OCI-LY1 (cell line): ENCODE results near the gene ANTXR1.

ENCODE experiments used
- H2AFZ ChIP-seq: fragments of 200-600 bp; sonication (generic), shearing (Covaris generic); 2 replicates; pipeline ENCODE4 v1.6.0; 2014; ENCODE audit warnings: antibody characterized with exemption, mild to moderate bottlenecking, low read length
- H3F3A ChIP-seq: fragments of 200-600 bp; sonication (generic), shearing (Covaris generic); 2 replicates; pipeline ENCODE4 v1.6.0; 2014; ENCODE audit warnings: mild to moderate bottlenecking, antibody characterized with exemption, low read length, moderate library complexity; ENCODE audit not compliant: insufficient read depth
- H3K27ac ChIP-seq: fragments of 200-600 bp; sonication (generic); 2 replicates; pipeline ENCODE4 v1.5.1; 2014; ENCODE audit warnings: low read length, mixed run types, mild to moderate bottlenecking, low read depth; ENCODE audit not compliant: poor library complexity, severe bottlenecking
- H3K27me3 ChIP-seq: fragments of 200-600 bp; sonication (generic); 2 replicates; pipeline ENCODE4 v1.6.0; 2014; ENCODE audit warnings: antibody characterized with exemption, mild to moderate bottlenecking, low read length, moderate library complexity; ENCODE audit not compliant: insufficient read depth
- H3K36me3 ChIP-seq: fragments of 200-600 bp; sonication (generic); 2 replicates; pipeline ENCODE4 v1.6.1; 2014; ENCODE audit warnings: mild to moderate bottlenecking, antibody characterized with exemption, low read length, moderate library complexity, mixed read lengths; ENCODE audit not compliant: insufficient read depth
- H3K4me1 ChIP-seq: fragments of 200-600 bp; sonication (generic); 2 replicates; pipeline ENCODE4 v1.5.1; 2014; ENCODE audit warnings: mild to moderate bottlenecking, low read length, moderate library complexity; ENCODE audit not compliant: insufficient read depth, severe bottlenecking
- H3K4me2 ChIP-seq: fragments of 200-600 bp; sonication (generic), shearing (Covaris generic); 2 replicates; pipeline ENCODE4 v1.6.1; 2014; ENCODE audit warnings: low read length
- H3K4me3 ChIP-seq: fragments of 200-600 bp; sonication (generic); 2 replicates; pipeline ENCODE4 v1.5.1; 2014; ENCODE audit warnings: low read length, low read depth, mild to moderate bottlenecking, mixed read lengths; ENCODE audit not compliant: poor library complexity, severe bottlenecking
- H3K79me2 ChIP-seq: fragments of 200-600 bp; shearing (Covaris generic); 2 replicates; pipeline ENCODE4 v1.6.1; 2016; ENCODE audit warnings: mixed run types, low read length, mixed read lengths; ENCODE audit not compliant: insufficient read depth
- H3K9ac ChIP-seq: fragments of 200-600 bp; sonication (generic), shearing (Covaris generic); 2 replicates; pipeline ENCODE4 v1.6.1; 2014; ENCODE audit warnings: mild to moderate bottlenecking, low read length, mixed read lengths
- H3K9me2 ChIP-seq: fragments of 200-600 bp; sonication (generic), shearing (Covaris generic); 2 replicates; pipeline ENCODE4 v1.6.1; 2014; ENCODE audit warnings: low read depth, mild to moderate bottlenecking, low read length, mixed read lengths
- H3K9me3 ChIP-seq: fragments of 200-600 bp; shearing (Covaris generic); 2 replicates; pipeline ENCODE4 v1.6.1; 2014; ENCODE audit warnings: low read length, mixed read lengths
- H4K20me1 ChIP-seq: fragments of 200-600 bp; sonication (generic), shearing (Covaris generic); 2 replicates; pipeline ENCODE4 v1.6.0; 2016; ENCODE audit warnings: mild to moderate bottlenecking, low read length; ENCODE audit not compliant: insufficient read depth
- EZH2 ChIP-seq: fragments of 200-600 bp; sonication (generic), shearing (Covaris generic); IDR thresholded peaks from 2 replicates; pipeline ENCODE4 v1.8.0; 2017; ENCODE audit warnings: borderline replicate concordance, mixed run types, mild to moderate bottlenecking, antibody characterized with exemption, low read length, moderate library complexity, mixed read lengths
- TF ChIP-seq, protein P1 (sequence below): fragments of 200-600 bp; sonication (generic), shearing (Covaris generic); IDR thresholded peaks from 2 replicates; pipeline ENCODE4 v1.5.1; 2017; ENCODE audit warnings: mild to moderate bottlenecking, antibody characterized with exemption, low read length, moderate library complexity, mixed read lengths

The ANTXR1 gene

DNA sequence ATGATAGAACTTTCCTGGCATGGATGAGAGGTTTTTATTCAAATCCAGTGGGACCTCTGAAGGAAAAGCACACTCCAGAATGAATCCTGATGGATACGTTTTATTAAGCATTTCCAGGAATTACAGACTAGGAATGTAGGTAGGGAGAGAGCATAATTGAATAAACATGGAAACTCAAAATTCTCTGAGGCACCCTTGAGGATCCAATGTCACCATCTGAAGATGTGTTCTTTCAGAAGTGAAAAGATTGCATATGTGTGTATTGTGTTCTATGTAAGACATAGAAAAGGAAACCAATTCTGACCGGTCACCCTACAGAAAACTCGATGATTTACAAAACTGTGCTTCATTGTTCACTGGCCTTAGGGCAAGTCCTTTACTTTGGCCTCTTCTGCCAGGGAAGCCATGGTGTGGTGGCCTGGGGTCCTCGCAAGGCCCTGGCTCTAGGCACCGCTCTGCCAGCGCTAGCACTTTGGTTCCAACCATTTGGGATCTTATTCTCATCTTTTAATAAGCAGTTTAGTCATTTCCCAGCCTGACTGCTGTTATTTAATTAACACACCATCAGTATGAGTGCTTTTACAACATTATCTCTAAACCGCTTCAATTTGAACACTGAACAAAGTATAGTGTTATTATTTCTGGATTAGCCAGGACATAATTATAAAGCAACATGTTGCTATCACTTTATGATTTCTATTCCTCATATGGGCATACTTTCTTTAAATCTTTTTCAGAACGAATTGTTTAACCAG, 43.1 kb upstream of the ANTXR1 start:
- no peaks in the 10 kb centered on the region for H4K20me1 ChIP-seq
- no peaks in the 10 kb centered on the region for H3F3A ChIP-seq
- no peaks in the 10 kb centered on the region for H3K9me3 ChIP-seq
- no peaks in the 10 kb centered on the region for H3K36me3 ChIP-seq
- no peak overlapping the region for H3K9ac ChIP-seq
- no peaks in the 10 kb centered on the region for H3K4me1 ChIP-seq
- no peak for TF ChIP-seq EZH2
- TF ChIP-seq, protein P1, sequence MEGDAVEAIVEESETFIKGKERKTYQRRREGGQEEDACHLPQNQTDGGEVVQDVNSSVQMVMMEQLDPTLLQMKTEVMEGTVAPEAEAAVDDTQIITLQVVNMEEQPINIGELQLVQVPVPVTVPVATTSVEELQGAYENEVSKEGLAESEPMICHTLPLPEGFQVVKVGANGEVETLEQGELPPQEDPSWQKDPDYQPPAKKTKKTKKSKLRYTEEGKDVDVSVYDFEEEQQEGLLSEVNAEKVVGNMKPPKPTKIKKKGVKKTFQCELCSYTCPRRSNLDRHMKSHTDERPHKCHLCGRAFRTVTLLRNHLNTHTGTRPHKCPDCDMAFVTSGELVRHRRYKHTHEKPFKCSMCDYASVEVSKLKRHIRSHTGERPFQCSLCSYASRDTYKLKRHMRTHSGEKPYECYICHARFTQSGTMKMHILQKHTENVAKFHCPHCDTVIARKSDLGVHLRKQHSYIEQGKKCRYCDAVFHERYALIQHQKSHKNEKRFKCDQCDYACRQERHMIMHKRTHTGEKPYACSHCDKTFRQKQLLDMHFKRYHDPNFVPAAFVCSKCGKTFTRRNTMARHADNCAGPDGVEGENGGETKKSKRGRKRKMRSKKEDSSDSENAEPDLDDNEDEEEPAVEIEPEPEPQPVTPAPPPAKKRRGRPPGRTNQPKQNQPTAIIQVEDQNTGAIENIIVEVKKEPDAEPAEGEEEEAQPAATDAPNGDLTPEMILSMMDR = no peak
- H2AFZ ChIP-seq = no peak overlapping the region
- no peaks in the 10 kb centered on the region for H3K9me2 ChIP-seq
- no peaks in the 10 kb centered on the region for H3K27me3 ChIP-seq
- H3K27ac ChIP-seq = no peak overlapping the region
- H3K4me2 ChIP-seq = no peak overlapping the region
- H3K4me3 ChIP-seq = no peak overlapping the region
- H3K79me2 ChIP-seq = no peaks in the 10 kb centered on the region

DNA sequence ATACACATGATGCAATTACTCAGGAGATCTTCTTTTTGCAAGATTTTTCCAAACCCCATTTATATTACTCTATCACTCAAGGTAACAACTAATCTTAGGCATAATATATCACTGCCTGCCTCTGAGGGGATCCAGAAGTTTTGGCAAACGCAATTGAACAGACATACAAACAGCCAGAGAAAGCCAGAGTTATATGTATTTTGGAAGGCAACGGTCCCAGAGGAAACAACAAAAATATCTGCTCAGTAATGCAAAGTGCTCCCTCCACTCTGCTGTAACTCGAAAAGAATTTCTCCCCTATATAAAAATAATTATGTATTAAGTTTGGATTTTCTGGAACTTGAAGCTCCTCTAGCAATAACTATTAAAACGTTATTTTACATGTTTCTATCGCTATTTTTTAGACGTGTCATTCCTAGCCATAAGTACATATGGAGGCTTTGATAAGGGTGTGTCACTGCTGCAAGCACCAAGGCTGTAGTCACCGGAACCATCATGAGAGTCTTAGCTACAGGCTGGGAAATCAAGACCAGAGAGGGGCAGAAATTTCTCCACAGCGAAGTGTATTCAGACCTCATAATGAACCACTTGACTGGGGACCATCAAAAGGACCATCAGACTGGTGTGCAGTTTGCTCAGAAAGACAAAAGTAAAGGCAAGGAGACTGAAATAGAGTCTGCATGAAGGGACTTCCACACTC, 42.3 kb upstream of the ANTXR1 start:
- no peaks in the 10 kb centered on the region for H3K27me3 ChIP-seq
- H3K9me3 ChIP-seq = no peaks in the 10 kb centered on the region
- H3K4me2 ChIP-seq = no peak overlapping the region
- no peak overlapping the region for H2AFZ ChIP-seq
- no peaks in the 10 kb centered on the region for H3K9me2 ChIP-seq
- no peaks in the 10 kb centered on the region for H3F3A ChIP-seq
- H3K79me2 ChIP-seq = no peaks in the 10 kb centered on the region
- no peaks in the 10 kb centered on the region for H4K20me1 ChIP-seq
- TF ChIP-seq, protein P1 = no peak
- TF ChIP-seq EZH2 = no peak
- no peak overlapping the region for H3K4me3 ChIP-seq
- no peaks in the 10 kb centered on the region for H3K36me3 ChIP-seq
- H3K27ac ChIP-seq = no peak overlapping the region
- H3K9ac ChIP-seq = no peak overlapping the region
- no peaks in the 10 kb centered on the region for H3K4me1 ChIP-seq

DNA sequence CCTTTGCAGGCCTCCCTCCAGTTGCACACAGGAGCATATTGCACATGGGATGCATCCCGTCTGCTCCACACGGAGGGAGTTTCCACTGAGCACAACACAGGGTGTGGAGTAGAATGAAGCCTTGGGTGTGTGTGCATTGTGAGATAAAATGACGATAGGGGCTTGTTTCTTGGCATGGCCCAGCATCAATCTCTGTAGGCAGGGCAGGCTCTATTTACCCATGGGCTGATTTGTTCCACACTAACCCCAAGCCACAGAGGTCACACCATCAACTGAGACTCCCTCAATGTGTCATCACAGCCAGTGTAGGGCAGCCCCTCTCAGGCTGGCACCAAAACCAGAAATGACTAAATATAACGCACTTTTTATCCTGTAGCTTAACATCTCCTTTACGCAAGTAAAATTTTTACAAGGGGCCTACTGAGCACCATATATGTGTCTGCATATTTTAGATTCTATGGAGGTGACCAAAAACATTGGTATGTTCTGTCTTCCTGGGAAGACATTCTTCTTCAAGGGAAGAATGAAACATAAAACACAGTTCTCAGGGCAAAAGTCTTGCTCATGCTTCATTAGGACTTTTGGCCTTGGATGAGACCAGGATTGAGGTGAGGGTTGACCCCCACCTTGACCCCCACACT, 41.3 kb upstream of the ANTXR1 start:
- no peaks in the 10 kb centered on the region for H3K4me1 ChIP-seq
- H2AFZ ChIP-seq = no peak overlapping the region
- no peaks in the 10 kb centered on the region for H3K27me3 ChIP-seq
- no peak overlapping the region for H3K27ac ChIP-seq
- TF ChIP-seq EZH2 = no peak
- TF ChIP-seq, protein P1 = no peak
- no peak overlapping the region for H3K4me2 ChIP-seq
- no peaks in the 10 kb centered on the region for H3K9me2 ChIP-seq
- no peaks in the 10 kb centered on the region for H3F3A ChIP-seq
- no peak overlapping the region for H3K4me3 ChIP-seq
- no peak overlapping the region for H3K9ac ChIP-seq
- no peaks in the 10 kb centered on the region for H4K20me1 ChIP-seq
- no peaks in the 10 kb centered on the region for H3K9me3 ChIP-seq
- H3K36me3 ChIP-seq = no peaks in the 10 kb centered on the region
- H3K79me2 ChIP-seq = no peaks in the 10 kb centered on the region
